GM19043 (cell line): Measurements from ENCODE around the gene TMEM221.
"Not testable (repeated sequence)": the region's sequence is repeated elsewhere in the genome, so short reads cannot be mapped to it uniquely, and the experiment has no call there.

Source experiments
- ATAC-seq: cut with Tn5 transposase; IDR thresholded peaks from one replicate; pipeline ENCODE4 v1.9.1; 2021; ENCODE audit warnings: low read depth; ENCODE audit not compliant: unreplicated experiment

Gene TMEM221

DNA sequence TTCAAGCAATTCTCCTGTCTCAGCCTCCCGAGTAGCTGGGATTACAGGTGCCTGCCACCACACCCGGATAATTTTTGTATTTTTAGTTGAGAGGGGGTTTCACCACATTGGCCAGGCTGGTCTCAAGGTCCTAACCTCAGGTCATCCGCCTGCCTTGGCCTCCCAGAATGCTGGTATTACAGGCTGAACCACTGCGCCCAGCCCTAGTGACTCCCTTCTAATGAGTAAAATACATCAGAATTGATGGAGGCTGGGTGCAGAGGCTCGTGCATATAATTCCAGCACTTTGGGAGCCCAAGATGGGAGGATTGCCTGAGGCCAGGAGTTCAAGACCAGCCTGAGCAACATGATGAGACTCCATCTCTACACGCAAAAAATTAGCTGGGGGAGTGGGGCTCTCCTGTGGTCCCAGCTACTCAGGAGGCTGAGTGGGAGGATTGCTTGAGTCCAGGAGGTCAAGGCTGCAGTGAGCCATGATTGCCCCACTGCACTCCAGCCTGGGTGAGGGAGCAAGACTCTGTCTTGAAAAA, 26.6 kb upstream of the TMEM221 start:
- not testable (repeated sequence) for ATAC-seq

DNA sequence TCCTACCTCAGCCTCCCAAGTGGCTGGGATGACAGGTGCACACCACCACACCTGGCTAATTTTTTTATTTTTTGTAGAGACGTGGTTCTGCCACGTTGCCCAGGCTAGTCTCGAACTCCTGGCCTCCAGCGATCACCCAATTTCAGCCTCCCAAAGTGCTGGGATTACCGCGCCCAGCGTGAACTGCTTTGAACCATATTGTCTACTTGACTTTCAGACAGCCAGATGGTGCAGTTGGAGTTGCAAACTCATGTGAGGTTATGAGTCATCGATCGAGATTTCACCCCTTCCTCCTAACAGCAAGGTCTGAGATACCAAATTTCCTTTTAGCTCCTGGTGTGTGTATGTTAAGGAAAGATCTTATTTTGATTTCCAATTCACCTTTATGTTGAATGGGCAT, 24.6 kb upstream of the TMEM221 start:
- ATAC-seq = no peak

DNA sequence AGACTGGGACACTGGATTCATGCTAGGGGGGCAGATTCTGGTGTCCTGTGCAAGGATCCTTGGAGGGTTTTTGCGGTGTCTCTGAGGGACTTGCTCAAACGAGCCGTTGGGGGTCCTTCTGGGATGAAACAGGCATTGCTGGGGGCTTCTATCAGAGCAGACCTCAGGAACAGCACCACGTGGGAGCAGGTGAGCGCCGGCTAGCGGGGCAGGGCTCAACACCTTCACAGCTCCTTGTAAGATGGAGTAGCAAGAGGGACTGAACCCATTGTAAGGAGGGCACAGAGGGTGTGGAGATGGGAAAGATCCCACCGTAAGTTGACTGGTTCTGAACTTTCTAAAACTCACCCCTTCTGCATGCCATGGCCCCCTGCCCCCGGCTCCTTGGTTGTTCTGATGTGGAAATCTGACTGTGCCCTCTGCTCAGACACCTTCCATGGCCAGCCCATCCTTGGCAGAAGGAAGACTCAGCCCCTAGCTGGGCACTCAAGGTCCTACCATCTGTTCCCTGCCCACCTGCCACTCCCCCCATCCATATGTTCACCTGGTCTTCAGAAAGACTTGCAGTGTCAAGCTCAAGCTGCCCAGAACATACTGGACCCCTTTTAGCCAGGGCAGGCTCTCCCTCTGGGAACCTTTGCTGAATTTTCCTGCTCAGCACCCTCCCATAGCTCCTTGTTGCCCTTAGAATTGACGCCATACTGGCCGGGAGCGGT, 23.1 kb upstream of the TMEM221 start:
- no peak for ATAC-seq

- peak; percentile 76 for ATAC-seq
Observed at GRCh38 chr19:17470068-17470841, 21.8 kb upstream of the TMEM221 start, which contains the start of gene SLC27A1. SLC27A1 (plus strand) TSS chr19:17470524; CDS start chr19:17470541, 17 bp downstream.

GRCh38 chr19:17469481-17470067, 21.1 kb upstream of the TMEM221 start:
- peak; percentile 46 for ATAC-seq

GRCh38 chr19:17469092-17469480, 20.6 kb upstream of the TMEM221 start:
- ATAC-seq = no peak

GRCh38 chr19:17468302-17469091, 20.0 kb upstream of the TMEM221 start:
- ATAC-seq = no peak

DNA sequence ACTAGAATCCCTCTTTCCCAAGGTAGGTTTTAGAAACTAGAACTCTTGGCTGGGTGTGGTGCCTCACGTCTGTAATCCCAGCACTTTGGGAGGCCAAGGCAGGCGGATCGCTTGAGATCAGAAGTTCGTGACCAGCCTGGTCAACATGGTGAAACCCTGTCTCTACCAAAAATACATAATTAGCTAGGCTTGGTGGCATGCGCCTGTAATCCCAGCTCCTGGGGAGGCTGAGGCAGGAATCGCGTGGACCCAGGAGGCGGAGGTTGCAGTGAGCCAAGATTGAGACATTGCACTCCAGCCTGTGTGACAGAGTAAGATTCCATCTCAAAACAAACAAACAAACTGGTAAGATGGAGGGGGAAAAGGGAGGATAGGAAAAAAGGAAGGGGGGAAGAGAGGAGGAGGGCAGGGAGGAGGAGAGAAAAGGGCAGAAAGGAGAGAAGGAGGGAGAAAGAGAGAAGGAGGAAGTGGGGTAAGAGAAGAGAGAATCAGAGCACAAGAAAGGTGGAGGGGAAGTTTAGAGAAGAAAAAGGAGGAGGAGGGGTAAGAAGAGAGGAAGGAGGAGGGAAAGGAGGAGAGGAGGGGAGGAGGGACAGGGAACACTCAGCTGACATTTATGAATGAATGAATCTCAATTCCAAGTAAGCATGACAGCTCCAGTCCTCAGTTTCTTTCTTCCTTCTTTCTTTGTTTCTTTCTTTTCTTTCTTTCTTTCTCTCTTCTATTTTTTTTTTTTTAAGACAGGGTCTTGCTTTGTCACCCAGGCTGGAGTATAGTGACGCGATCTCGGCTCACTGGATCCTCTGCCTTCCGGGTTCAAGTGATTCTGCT, 19.2 kb upstream of the TMEM221 start:
- ATAC-seq = no peak

- no peak for ATAC-seq
Observed at GRCh38 chr19:17466487-17466850, 18.0 kb upstream of the TMEM221 start.

GRCh38 chr19:17460372-17461230, 12.1 kb upstream of the TMEM221 start, which contains the start of gene NXNL1:
NXNL1 (minus strand) TSS chr19:17460926; CDS start chr19:17460869, 57 bp downstream.
- no peak for ATAC-seq

DNA sequence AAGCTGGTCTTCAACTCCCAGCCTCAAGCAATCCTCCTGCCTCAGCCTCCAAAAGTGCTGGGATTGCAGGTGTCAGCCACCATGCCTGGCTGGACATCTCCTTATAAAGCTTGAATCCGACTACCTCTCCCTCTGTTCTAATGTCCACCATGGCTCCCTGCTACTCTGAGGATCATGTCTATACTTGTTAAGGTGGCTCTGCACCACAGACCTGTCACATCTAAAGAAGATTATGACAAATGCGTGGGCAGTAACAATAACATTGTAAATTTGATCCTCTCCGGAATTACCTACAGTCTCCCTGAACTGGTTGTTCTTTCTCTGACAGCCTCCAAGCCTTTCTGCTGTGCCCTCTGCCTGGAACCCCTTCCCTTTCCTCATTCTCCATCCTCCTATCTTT, 10.5 kb upstream of the TMEM221 start:
- ATAC-seq = no peak

DNA sequence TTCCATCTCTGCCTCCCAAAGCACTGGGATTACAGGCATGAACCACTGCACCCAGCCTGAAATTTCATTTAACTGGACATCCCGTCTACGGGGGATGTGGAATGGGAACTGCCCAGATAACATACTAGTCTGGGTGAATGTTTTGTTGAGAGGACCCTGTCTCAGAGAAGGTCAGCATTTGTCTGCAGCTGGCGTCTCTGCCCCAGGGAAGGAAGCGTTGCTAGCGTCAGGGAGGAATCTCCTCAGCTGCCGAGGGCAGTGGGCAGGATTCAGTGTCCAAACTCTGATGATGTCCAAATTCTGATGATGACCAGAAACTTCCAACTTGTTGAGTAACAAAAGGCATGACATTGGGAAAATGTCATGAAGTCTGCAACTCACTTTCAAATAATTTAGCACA, 9.1 kb upstream of the TMEM221 start:
- ATAC-seq = no peak

DNA sequence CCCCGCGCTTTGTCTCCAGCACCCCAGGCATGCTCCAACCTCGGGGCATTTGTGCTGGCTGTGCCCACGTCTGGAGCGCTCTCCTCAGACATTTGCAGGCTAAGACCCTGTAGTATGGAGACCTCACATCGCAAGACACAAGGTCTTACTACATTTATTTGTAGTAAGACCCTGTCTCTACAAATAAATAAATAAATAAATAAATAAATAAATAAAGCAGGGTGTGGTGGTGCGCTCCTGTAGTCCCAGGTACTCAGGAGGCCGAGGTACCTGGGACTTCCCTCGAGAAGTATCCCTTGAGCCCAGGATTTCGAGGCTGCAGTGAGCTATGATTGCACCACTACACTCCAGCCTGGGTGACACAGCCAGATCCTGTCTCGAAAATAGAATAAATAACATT, 7.7 kb upstream of the TMEM221 start:
- no peak for ATAC-seq

DNA sequence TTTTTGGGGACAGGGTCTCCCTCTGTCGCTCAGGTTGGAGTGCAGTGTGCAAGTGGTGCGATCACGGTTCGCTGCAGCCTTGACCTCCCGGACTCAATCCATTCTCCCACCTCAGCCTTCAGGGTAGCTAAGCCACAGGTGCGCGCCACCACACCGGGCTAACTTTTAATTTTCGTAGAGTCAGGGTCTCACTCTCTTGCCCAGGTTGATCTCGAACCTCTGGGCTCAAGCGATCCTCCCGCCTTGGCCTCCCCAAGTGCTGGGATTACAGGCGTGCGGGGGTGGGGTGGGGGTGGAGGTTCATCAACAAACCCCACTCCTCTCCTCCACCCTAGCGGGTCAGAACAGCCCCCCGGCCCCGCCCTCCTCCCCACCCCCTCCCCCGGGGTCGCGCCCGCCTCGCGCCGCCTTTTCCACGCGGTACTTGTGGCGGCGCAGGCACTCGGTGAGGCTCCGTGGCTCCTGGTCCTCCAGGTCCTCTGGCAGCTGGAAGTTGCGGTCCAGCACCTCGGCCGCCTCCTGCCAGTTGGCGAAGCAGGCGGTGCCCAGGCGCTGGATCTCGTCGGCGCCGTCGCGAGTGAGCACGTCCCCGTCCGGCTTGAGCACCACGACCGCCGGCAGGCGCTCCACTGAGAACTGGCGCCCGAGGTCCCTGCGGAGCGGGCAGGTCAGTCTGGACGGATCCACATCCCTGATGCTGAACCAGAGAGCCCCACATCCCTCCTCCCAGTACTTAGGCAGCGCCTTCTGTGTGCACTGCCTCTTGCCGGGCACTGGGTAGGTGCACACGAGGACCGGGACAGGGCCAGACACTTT, 7.0 kb upstream of the TMEM221 start:
- no peak for ATAC-seq

GRCh38 chr19:17454576-17455071, 6.2 kb upstream of the TMEM221 start:
- ATAC-seq = no peak

GRCh38 chr19:17451820-17452219, 3.4 kb upstream of the TMEM221 start:
- no peak for ATAC-seq

GRCh38 chr19:17450264-17451075, 2.0 kb upstream of the TMEM221 start:
- ATAC-seq = no peak
